RPMI8226 (cell line): ENCODE data around the gene TNFRSF4.

Experiments
- DNase-seq: peaks from one replicate; pipeline ENCODE4 v3.0.0-alpha.2; 2015

Gene TNFRSF4

DNA sequence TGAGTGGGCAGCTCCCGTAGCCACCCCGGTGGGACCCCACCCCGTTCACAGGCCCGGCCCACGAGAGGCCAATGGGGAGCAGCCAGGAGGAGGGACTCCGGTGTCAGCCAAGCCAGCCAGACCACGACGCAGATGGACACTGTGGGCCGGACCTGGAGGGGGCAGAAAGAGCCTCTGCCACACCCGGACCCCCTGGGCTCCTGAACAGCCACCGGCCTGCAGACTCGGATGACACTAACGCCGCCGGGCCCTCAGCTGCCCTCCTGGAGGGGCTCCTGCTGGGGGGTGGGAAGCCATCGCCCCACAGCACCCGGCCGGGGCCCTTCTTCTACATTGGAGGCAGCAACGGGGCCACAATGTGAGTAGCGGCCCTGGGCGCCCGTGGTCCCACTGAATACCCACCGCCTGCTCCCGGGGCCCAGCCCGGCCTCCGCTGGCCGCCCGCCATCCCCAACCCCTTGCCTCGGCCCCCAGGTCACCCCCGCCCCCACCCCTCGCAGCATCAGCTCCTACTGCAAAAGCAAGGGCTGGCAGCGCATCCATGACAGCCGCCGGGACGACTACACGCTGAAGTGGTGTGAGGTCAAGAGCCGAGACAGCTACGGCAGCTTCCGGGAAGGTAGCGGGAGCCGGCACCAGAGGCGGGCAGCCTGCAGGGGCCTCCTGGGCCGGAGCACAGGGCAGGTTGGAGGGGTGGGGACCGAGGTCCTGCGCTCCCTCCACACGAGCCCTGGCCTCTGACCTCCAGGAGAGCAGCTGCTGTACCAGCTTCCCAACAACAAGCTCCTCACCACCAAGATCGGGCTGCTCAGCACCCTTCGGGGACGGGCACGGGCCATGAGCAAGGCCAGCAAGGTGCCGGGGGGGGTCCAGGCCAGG lies 33.7 kb downstream of the TNFRSF4 start:
- DNase-seq: peak; percentile 62

DNA sequence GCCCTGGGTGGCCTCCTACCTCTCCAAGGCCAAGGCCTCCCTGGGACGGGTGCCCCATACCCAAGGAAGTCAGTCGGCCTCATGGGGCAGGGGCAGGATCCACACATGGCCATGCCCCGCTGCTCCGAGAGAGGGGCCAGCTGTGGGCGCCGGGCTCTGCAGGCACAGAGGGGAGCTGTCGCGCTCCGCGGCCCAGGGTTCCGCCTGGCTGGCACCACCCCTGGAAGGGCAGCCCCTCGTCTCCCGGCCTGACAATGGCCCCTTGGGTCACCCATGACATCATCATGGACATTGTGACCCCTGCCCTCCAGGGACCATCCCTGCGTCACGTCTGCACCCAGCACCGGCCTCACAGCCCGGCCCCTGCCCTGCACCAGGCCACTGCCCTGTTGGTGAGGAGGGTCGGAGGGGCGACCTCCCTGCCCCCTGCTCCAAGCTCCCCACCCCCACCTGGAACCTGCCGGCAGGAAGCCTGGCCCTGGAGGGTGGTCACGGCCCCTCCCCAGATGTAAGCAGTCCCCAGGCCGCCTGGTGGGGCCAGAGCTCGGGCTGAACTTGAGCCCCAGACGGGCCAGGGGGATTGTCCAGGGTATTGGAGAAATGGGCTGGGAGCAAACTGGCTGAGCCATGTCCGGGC lies 34.5 kb downstream of the TNFRSF4 start:
- no peak for DNase-seq

GRCh38 chr1:1178794-1179331 lies 35.1 kb downstream of the TNFRSF4 start:
- DNase-seq: no peak

- DNase-seq: no peak
Observed at GRCh38 chr1:1177452-1178206, 36.3 kb downstream of the TNFRSF4 start.

GRCh38 chr1:1176931-1177330 lies 37.0 kb downstream of the TNFRSF4 start:
- DNase-seq: no peak

DNA sequence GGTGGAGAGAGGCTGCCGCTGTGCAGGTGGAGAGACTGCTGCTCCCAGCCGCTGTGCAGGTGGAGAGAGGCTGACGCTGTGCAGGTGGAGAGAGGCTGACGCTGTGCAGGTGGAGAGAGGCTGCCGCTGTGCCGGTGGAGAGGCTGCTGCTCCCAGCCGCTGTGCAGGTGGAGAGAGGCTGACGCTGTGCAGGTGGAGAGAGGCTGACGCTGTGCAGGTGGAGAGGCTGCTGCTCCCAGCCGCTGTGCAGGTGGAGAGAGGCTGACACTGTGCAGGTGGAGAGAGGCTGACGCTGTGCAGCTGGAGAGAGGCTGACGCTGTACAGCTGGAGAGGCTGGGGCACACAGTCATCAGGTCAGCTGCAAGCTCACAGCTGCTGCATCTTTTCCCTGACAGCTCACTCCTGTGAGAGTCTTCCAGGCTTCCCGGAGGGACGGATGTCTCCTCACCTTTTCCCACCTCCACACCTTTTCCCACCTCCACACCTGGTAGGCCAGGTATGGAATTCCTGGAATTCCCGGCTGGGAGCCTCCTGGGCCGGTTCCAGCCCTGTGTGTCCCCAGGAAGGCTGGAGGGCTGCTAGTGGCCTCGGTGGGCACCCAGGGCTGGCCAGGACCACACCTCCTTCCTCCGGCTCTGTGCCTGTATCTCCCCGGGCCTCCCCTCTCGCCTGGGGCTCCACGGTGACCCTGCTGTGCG lies 37.7 kb downstream of the TNFRSF4 start:
- DNase-seq: peak; percentile 72

GRCh38 chr1:1175221-1176062 lies 38.5 kb downstream of the TNFRSF4 start:
- DNase-seq: peak; percentile 72

GRCh38 chr1:1173793-1174415 lies 40.0 kb downstream of the TNFRSF4 start, which contains the start of gene TTLL10:
TSS of gene TTLL10 (plus strand) at chr1:1173880. CDS start at chr1:1179216, 5,336 bp downstream.
- peak; percentile 46 for DNase-seq

DNA sequence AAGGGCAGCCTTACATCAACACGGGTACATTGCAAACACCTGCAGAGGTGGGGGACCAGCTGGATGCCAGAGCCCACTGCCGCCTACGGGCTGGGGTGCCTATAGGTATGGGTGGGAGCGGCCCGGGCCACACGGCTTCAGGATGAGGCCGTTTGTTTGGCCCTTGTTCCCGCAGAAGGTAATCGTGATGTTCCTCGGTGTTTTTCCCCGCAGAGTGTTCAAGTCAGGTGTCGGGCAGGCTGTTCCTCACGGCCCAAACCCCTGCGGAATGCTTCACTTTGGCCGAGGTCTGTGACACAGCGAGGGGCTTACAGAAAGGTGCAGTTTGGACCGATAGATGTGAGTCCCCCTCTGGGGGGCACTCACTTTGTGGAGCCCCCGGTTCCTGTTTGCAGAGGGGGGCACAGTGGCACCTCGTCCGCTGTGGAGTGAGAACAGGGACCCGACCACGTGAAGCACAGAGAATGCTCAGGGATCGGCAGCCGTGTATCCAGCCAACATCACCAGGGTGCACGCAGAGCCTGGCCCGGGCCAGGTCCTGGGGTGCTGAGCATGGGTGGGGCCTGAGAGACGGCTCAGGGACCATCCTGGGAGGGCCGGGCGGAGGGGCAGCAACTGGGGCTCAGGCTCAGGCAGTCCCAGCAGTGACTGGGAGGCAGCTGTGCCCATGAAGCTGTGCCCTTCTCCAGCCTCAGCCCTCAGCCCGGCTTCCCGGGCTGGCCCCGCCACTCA lies 40.7 kb downstream of the TNFRSF4 start:
- DNase-seq: no peak

- peak; percentile 51 for DNase-seq
Observed at GRCh38 chr1:1171546-1172340, 42.2 kb downstream of the TNFRSF4 start.

- no peak for DNase-seq
Observed at GRCh38 chr1:1171161-1171545, 42.8 kb downstream of the TNFRSF4 start.

GRCh38 chr1:1170215-1171091 lies 43.5 kb downstream of the TNFRSF4 start:
- no peak for DNase-seq

DNA sequence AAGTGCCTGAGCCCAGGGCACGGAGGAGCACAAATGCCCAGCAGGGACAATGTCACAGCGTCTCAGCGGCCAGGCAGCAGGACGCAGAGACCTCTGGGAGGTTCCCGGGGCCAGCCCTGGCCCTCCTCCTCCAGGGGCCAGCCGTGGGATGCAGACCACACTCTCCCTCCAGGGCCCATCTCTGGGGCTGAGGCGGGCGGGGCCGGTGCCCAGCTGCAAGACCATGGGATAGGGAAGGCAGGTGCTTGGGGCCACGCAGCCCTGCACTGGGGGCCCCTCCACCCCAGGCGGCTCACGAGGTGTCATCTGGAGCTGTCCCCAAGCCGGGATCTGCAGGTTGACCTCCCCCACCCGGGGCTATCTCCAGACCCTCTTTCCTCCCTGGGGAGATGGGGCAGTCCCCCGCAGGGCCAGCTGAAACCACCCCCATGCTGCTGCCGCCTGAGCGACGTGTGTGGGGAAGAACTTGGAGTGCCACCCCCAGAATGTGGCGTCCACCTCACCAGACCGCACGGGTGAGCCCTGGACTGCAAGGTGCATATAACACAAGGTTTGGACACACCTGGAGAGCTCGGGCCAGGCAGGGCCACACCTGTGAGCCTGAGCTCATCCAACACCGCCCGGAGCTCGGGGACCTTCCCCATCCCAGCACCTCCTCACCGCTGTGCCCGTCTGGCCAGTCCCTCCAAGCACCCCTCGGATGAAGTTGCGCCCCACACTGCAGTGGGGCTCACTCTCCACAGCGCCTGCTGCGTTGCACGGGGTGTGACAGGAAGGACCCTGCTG lies 44.3 kb downstream of the TNFRSF4 start:
- DNase-seq: peak; percentile 51

DNA sequence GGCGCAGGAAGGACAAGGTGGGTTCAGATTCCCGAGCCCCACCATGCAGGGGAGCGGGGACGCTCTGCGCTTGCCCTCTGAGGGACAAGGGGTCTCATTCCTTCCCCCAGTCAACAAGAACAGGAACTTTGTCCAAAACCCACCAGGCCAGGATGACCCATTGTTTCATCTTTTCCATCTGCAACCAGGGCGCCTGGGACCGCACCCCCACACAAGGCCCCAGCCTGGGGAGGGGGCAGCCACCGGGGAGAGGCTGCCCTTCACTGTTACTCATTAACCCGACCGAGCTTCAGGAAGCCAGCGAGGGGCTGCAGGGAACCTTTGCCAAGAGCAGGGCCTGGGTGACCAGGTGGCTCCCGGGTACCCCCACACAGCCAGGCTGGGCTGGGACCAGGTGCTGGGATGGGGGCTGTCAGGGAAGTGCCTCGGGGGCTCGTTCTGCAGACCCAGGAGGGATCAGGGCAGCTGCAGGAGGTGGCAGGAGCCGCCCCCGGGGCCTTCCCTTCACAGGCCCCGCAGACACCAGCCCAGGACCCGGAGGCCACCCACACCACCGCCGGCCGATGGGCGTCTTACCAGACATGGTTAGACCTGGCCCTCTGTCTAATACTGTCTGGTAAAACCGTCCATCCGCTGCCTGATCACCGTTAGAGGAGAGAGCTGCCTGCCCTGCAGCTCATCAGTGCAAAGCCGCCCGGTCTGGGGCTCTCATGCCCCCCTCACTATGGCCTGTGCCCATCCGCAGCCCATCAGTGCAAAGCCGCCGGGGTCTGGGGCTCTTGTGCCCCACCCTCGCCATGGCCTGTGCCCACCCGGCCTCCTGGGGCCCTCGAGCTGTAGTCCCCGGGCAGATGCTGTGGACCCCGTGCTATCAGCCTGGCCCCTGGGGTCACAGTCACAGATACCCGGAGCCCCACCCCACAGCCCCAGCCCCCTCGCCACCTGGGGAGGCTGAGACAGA lies 45.2 kb downstream of the TNFRSF4 start:
- DNase-seq: peak; percentile 38

DNA sequence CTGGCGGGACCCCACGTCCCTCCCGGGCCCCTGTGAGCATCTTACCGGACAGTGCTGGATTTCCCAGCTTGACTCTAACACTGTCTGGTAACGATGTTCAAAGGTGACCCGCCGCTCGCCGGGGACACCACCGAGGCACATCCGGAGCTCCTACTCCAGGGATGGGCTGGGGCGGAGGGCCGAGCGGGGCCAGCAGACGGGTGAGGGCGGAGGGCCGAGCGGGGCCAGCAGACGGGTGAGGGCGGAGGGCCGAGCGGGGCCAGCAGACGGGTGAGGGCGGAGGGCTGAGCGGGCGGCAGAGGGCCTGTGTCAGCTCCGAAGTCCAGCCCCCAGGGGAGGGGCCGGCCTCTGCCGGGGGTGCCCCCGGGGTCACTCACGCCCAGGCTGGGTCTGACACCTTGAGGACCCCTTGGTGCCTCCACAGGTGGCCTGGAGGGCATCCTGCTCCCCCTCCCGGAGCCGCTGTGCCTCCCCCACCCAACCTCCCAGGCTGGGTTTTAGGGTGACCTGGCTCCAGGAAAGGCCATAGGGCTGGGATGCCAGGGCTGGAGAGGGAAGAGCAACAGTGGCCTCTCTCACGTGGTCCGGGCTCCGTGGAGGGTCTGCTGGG lies 46.0 kb downstream of the TNFRSF4 start:
- no peak for DNase-seq

DNA sequence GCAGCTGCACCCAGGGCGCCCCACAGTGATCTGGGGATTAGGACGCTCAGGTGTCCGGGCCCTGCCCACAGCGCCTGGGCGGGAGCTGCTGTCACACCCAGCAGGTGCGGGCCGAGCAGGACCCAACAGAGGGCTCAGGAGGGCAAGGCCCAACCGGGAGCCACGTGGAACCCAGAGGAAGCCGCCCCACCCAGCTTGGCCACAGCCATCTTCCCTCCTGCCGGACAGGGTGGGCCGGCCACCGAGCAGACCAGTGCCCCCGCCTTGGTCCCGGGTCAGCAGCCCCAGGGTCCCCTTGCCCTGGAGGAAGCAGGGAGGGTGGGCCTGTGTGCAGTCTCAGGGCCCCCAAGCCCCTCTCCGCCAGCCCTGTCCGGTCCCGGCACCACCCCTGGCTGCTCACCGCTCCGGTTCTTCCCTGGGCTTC lies 46.5 kb downstream of the TNFRSF4 start:
- DNase-seq: peak; percentile 70
